Astrocyte of the spinal cord (primary cell): ENCODE results near the gene GPR62.
"Not testable (repeated sequence)": the region's sequence is repeated elsewhere in the genome, so short reads cannot be mapped to it uniquely, and the experiment has no call there.

ENCODE experiments used
- DNase-seq: peaks from one replicate; pipeline ENCODE4 v3.0.0; 2011; ENCODE audit warnings: low read depth, low spot score
- H3K4me3 ChIP-seq: 2 replicates; pipeline ENCODE4 v1.5.1; 2011; ENCODE audit warnings: low read depth, mild to moderate bottlenecking, low read length, moderate library complexity
- CTCF ChIP-seq: IDR thresholded peaks from 2 replicates; pipeline ENCODE4 v1.5.1; 2012; ENCODE audit warnings: low read depth, mild to moderate bottlenecking, low read length, inconsistent platforms
- in situ Hi-C: cut with HindIII; loops from 2 replicates; pipeline ENCODE4 v1.10.0; 2017; ENCODE audit warnings: low sequenced_read_pairs

Gene GPR62

GRCh38 chr3:51987568-51987967, 32.4 kb downstream of the GPR62 start:
- in situ Hi-C loops, result no loop called here
- no peak for DNase-seq

GRCh38 chr3:51988286-51989146, 33.3 kb downstream of the GPR62 start:
- no peak for TF ChIP-seq CTCF
- in situ Hi-C loops, result no loop called here
- no peak overlapping the region for H3K4me3 ChIP-seq
- no peak for DNase-seq

More at GRCh38 chr3:51987568-51987967, 32.4 kb downstream of the GPR62 start:
- H3K4me3 ChIP-seq, result no peak overlapping the region
- TF ChIP-seq CTCF, result no peak

- H3K4me3 ChIP-seq, DNase-seq, in situ Hi-C loops: not testable (repeated sequence)
Observed at GRCh38 chr3:51990501-51990971, 35.4 kb downstream of the GPR62 start.

- DNase-seq, result no peak
- TF ChIP-seq CTCF, result no peak
- in situ Hi-C loops, result no loop called here
- no peak overlapping the region for H3K4me3 ChIP-seq
Observed at GRCh38 chr3:51992017-51992682, 37.0 kb downstream of the GPR62 start.

- H3K4me3 ChIP-seq, DNase-seq, in situ Hi-C loops: not testable (repeated sequence)
Observed at GRCh38 chr3:51993657-51994056, 38.5 kb downstream of the GPR62 start.

- peak overlapping the region; percentile 100 for H3K4me3 ChIP-seq
- DNase-seq, result no peak
- TF ChIP-seq CTCF, result no peak
- in situ Hi-C loops, result no loop called here
Observed at GRCh38 chr3:51994530-51994929, 39.3 kb downstream of the GPR62 start.

- in situ Hi-C loops, result no loop called here
- peak; percentile 19 for TF ChIP-seq CTCF
- DNase-seq, result peak; percentile 96
Observed at GRCh38 chr3:51995346-51996163, 40.4 kb downstream of the GPR62 start, which contains the start of gene RPL29. Gene RPL29 (minus strand): TSS chr3:51995895. CDS start chr3:51995461, 434 bp downstream.

More at GRCh38 chr3:51995346-51996163, 40.4 kb downstream of the GPR62 start, which contains the start of gene RPL29:
- peak within 1 kb of the TSS; percentile 100 for H3K4me3 ChIP-seq
